ENCODE measurements around the gene ANAPC1.

DNA sequence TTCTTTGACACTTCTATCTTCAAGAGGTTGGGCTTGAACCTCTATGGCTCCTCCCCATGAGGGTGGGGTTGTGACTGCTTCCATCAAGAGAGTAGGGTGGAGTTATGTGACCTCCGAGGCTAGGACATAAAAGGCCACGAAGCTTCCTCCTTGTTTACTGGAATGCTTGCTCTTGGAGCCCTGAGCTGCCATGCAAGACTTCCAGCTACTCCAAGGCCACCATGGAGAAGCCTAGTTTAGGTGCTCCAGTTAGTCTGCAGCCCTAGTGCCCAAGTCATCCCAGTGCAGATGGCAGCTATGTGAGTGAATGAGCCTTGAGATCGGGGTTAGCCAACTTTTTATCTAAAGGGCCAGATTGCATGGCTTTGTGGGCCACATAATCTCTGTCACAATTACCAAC lies 12.0 kb upstream of the ANAPC1 start:
- TF ChIP-seq MAZ (IDR thresholded peaks at IDR 0.05; ENCODE audit: borderline replicate concordance, low read depth, low read length): no peak
- TF ChIP-seq, protein P1, sequence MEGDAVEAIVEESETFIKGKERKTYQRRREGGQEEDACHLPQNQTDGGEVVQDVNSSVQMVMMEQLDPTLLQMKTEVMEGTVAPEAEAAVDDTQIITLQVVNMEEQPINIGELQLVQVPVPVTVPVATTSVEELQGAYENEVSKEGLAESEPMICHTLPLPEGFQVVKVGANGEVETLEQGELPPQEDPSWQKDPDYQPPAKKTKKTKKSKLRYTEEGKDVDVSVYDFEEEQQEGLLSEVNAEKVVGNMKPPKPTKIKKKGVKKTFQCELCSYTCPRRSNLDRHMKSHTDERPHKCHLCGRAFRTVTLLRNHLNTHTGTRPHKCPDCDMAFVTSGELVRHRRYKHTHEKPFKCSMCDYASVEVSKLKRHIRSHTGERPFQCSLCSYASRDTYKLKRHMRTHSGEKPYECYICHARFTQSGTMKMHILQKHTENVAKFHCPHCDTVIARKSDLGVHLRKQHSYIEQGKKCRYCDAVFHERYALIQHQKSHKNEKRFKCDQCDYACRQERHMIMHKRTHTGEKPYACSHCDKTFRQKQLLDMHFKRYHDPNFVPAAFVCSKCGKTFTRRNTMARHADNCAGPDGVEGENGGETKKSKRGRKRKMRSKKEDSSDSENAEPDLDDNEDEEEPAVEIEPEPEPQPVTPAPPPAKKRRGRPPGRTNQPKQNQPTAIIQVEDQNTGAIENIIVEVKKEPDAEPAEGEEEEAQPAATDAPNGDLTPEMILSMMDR (IDR thresholded peaks at IDR 0.05): no peak
- no peak for TF ChIP-seq EP300 (IDR thresholded peaks at IDR 0.05)
- TF ChIP-seq POLR2A (IDR thresholded peaks at IDR 0.05; ENCODE audit: low read length): no peak
- TF ChIP-seq POLR2AphosphoS2 (conservative IDR thresholded peaks at IDR 0.05; ENCODE audit: low read length): no peak
- TF ChIP-seq MAFK (IDR thresholded peaks at IDR 0.05; ENCODE audit: partially characterized antibody): no peak
- TF ChIP-seq RAD21 (conservative IDR thresholded peaks at IDR 0.05 in 1 of 2, IDR thresholded peaks at IDR 0.05 in 1 of 2): no peak
- no peak for TF ChIP-seq EHMT2 (IDR thresholded peaks at IDR 0.05; ENCODE audit: low read depth)
- TF ChIP-seq PHF8 (IDR thresholded peaks at IDR 0.05; ENCODE audit: borderline replicate concordance, low read depth): no peak
- TF ChIP-seq MYC (IDR thresholded peaks at IDR 0.05; ENCODE audit: borderline replicate concordance, low read length): no peak

Measured in A549 (cell line).